OCI-LY7 (cell line): ENCODE measurements around the gene GPR22.

ENCODE experiments used
- EZH2phosphoT487 ChIP-seq: fragments of 200-600 bp; sonication (generic); IDR thresholded peaks from 2 replicates; pipeline ENCODE4 v1.6.1; 2018; ENCODE audit warnings: low read depth, borderline replicate concordance, mild to moderate bottlenecking, mixed run types, antibody characterized with exemption, low read length, moderate library complexity, mixed read lengths
- TF ChIP-seq, protein P1 (sequence below): fragments of 200-600 bp; sonication (generic); conservative IDR thresholded peaks from 2 replicates; pipeline ENCODE4 v1.5.1; 2014; ENCODE audit warnings: mild to moderate bottlenecking, antibody characterized with exemption, low read length, moderate library complexity, mixed read lengths

DNA sequence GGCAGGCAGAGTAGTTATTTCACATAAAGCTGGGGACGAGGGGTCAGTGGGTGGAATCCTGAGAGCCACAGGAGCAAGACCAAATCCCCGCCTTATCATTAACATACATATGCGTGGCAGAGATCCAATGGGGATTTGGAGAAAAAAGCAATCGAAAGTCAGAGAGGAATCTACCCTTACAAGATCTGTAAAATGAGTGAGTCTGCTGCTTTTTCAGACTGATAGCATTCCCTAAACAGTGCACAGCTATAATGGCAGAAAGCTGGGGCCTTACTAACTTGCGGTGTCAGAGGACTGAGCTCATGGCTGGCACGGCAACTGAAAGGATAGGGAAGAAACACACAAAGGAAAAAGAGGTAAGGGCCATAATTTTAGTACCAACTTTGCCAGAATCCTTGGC lies 25.0 kb downstream of the GPR22 start:
- TF ChIP-seq, protein P1, sequence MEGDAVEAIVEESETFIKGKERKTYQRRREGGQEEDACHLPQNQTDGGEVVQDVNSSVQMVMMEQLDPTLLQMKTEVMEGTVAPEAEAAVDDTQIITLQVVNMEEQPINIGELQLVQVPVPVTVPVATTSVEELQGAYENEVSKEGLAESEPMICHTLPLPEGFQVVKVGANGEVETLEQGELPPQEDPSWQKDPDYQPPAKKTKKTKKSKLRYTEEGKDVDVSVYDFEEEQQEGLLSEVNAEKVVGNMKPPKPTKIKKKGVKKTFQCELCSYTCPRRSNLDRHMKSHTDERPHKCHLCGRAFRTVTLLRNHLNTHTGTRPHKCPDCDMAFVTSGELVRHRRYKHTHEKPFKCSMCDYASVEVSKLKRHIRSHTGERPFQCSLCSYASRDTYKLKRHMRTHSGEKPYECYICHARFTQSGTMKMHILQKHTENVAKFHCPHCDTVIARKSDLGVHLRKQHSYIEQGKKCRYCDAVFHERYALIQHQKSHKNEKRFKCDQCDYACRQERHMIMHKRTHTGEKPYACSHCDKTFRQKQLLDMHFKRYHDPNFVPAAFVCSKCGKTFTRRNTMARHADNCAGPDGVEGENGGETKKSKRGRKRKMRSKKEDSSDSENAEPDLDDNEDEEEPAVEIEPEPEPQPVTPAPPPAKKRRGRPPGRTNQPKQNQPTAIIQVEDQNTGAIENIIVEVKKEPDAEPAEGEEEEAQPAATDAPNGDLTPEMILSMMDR, result no peak
- no peak for TF ChIP-seq EZH2phosphoT487
